CD4-positive, alpha-beta T cell treated with Interferon alpha-2 for 1 hour (primary cell): ENCODE results near the gene ZNF426.

Experiments
- DNase-seq, 2 donors: peaks; one replicate each; pipeline ENCODE4 v3.0.0-alpha.2; 2020 to 2022

ZNF426 gene

DNA sequence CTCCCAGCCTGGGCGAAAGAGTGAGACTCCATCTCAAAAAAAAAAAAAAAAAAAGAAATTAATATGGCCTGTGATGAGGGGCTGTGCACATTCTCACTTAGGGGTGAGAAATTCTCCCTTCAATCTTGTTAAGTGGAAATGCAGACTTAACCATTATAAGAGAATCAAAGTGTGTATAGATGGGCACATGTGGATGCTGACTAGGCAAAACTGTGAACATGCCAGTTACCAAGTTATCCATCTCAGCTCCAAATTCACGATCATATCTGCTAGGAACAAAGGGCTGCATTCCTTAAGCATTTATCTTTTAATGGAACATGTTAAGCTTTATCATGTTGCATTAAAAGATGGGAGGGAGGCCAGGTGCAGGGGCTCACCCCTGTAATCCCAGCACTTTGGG lies 44.3 kb downstream of the ZNF426 start:
- DNase-seq = no peak

DNA sequence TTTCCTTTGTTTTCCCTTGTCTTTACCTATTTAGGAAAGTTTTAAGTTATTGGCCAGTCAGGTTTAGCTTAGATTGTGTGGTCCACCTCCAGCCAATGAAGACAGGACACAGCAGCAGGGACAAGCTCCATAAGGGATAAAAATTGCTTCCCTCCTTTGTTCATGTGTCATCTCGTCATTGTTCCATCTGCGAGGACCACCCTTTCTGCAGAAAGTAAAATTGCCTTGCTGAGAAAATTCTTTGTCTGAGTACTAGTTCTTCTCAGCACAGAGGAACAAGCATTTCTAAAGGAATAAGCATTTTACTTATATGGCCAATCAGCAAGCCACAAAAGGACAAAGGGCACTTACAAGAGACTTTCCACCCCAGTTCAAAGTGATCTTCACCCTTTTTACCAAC lies 51.4 kb downstream of the ZNF426 start:
- DNase-seq = no peak

GRCh38 chr19:9485140-9485539 lies 53.3 kb downstream of the ZNF426 start:
- no peak for DNase-seq

DNA sequence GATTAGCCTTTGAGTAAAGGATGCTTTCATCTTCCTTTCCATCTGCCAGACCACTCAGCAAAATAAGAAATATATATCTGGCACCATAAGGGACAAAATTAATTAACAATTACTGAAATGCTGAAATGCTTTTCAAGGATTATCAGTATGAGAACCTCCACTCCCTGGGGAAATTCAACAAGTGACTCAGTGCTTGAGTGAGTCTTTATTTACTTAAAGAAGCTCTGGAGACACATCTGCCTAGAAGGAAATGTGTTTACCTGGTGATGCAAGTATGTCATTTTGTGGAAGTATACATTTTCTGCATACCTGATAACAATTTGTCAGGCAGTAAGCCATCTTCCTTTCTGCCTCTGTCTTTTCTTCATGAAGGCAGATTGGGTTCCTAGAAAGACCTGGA lies 63.5 kb downstream of the ZNF426 start:
- no peak for DNase-seq
